Measurements from ENCODE around the gene MICAL1.

The MICAL1 gene

GRCh38 chr6:109448615-109449014, 7.0 kb downstream of the MICAL1 start:
- Histone ChIP-seq H3K9ac (no peak overlapping the region), H3K36me3 (ENCODE audit: control insufficient read depth, insufficient read depth, low read length) (no peaks in the 10 kb centered on the region), H3K79me2 (no peaks in the 10 kb centered on the region), H3K4me3 (ENCODE audit: low read depth, low read length) (no peak overlapping the region), H3K4me2 (ENCODE audit: low read length) (no peak overlapping the region), H3K9me3 (ENCODE audit: control insufficient read depth, low read length) (no peaks in the 10 kb centered on the region), H3K4me1 (peaks cover 4% of the 10 kb centered on the region), H3K27ac (no peak overlapping the region), H3K27me3 (ENCODE audit: control insufficient read depth, insufficient read depth, low read length) (no peaks in the 10 kb centered on the region), H2AFZ (no peak overlapping the region)
- TF ChIP-seq CTCF (IDR thresholded peaks at IDR 0.05) = no peak

GRCh38 chr6:109447878-109448555, 7.6 kb downstream of the MICAL1 start:
- TF ChIP-seq CTCF (IDR thresholded peaks at IDR 0.05) = no peak
- H3K36me3 ChIP-seq (ENCODE audit: control insufficient read depth, insufficient read depth, low read length) = no peaks in the 10 kb centered on the region
- no peak overlapping the region for H2AFZ ChIP-seq
- no peak overlapping the region for H3K4me2 ChIP-seq (ENCODE audit: low read length)
- no peak overlapping the region for H3K9ac ChIP-seq
- H3K9me3 ChIP-seq (ENCODE audit: control insufficient read depth, low read length) = no peaks in the 10 kb centered on the region
- H3K79me2 ChIP-seq = no peaks in the 10 kb centered on the region
- no peak overlapping the region for H3K27ac ChIP-seq
- no peak overlapping the region for H3K4me3 ChIP-seq (ENCODE audit: low read depth, low read length)
- no peaks in the 10 kb centered on the region for H3K27me3 ChIP-seq (ENCODE audit: control insufficient read depth, insufficient read depth, low read length)
- H3K4me1 ChIP-seq = peaks cover 4% of the 10 kb centered on the region

- Histone ChIP-seq H3K9me3 (ENCODE audit: control insufficient read depth, low read length) (no peaks in the 10 kb centered on the region), H3K27me3 (ENCODE audit: control insufficient read depth, insufficient read depth, low read length) (no peaks in the 10 kb centered on the region), H3K4me3 (ENCODE audit: low read depth, low read length) (no peak overlapping the region), H2AFZ (no peak overlapping the region), H3K9ac (no peak overlapping the region), H3K36me3 (ENCODE audit: control insufficient read depth, insufficient read depth, low read length) (no peaks in the 10 kb centered on the region), H3K79me2 (no peaks in the 10 kb centered on the region), H3K4me2 (ENCODE audit: low read length) (no peak overlapping the region), H3K27ac (no peak overlapping the region), H3K4me1 (peaks cover 12% of the 10 kb centered on the region)
- no peak for TF ChIP-seq CTCF (IDR thresholded peaks at IDR 0.05)
Measured at GRCh38 chr6:109447087-109447486, 8.5 kb downstream of the MICAL1 start.

- H3K4me2 ChIP-seq (ENCODE audit: low read length) = no peak overlapping the region
- no peak overlapping the region for H3K27ac ChIP-seq
- no peak overlapping the region for H3K9ac ChIP-seq
- no peak overlapping the region for H3K4me3 ChIP-seq (ENCODE audit: low read depth, low read length)
- TF ChIP-seq CTCF (IDR thresholded peaks at IDR 0.05) = no peak
- H3K9me3 ChIP-seq (ENCODE audit: control insufficient read depth, low read length) = no peaks in the 10 kb centered on the region
- H3K4me1 ChIP-seq = peaks cover 17% of the 10 kb centered on the region
- H3K36me3 ChIP-seq (ENCODE audit: control insufficient read depth, insufficient read depth, low read length) = no peaks in the 10 kb centered on the region
- H2AFZ ChIP-seq = no peak overlapping the region
- H3K79me2 ChIP-seq = no peaks in the 10 kb centered on the region
- no peaks in the 10 kb centered on the region for H3K27me3 ChIP-seq (ENCODE audit: control insufficient read depth, insufficient read depth, low read length)
Measured at GRCh38 chr6:109446541-109446940, 9.0 kb downstream of the MICAL1 start.

- H3K27ac ChIP-seq = no peak overlapping the region
- TF ChIP-seq CTCF (IDR thresholded peaks at IDR 0.05) = no peak
- no peak overlapping the region for H3K9ac ChIP-seq
- peaks cover 19% of the 10 kb centered on the region for H3K4me1 ChIP-seq
- no peaks in the 10 kb centered on the region for H3K27me3 ChIP-seq (ENCODE audit: control insufficient read depth, insufficient read depth, low read length)
- H2AFZ ChIP-seq = no peak overlapping the region
- H3K36me3 ChIP-seq (ENCODE audit: control insufficient read depth, insufficient read depth, low read length) = no peaks in the 10 kb centered on the region
- H3K79me2 ChIP-seq = no peaks in the 10 kb centered on the region
- no peak overlapping the region for H3K4me3 ChIP-seq (ENCODE audit: low read depth, low read length)
- no peak overlapping the region for H3K4me2 ChIP-seq (ENCODE audit: low read length)
- H3K9me3 ChIP-seq (ENCODE audit: control insufficient read depth, low read length) = no peaks in the 10 kb centered on the region
Measured at GRCh38 chr6:109446072-109446471, 9.5 kb downstream of the MICAL1 start.
